Type B pancreatic cell (in vitro differentiated cells): ENCODE results near the gene BCAS3. TPM values are rescaled to one million over a fixed set of nuclear protein-coding genes. Genes with fewer than 3 reads are reported as not detected.

Experiments
- DNase-seq: peaks from one replicate; pipeline ENCODE4 v3.0.0; 2021; ENCODE audit warnings: mixed read lengths; ENCODE audit not compliant: unreplicated experiment; ENCODE audit errors: extremely low spot score
- H3K27ac Mint-ChIP-seq: 2 replicates; pipeline ENCODE4 v1.8.0; 2021; ENCODE audit warnings: mild to moderate bottlenecking, mixed read lengths
- H3K27me3 Mint-ChIP-seq: 2 replicates; pipeline ENCODE4 v1.8.0; 2021; ENCODE audit warnings: mixed read lengths
- H3K36me3 Mint-ChIP-seq: 2 replicates; pipeline ENCODE4 v1.8.0; 2021; ENCODE audit warnings: mixed read lengths
- H3K4me1 Mint-ChIP-seq: one replicate; pipeline ENCODE4 v1.8.0; 2021; ENCODE audit warnings: mixed read lengths; ENCODE audit not compliant: unreplicated experiment
- H3K4me3 Mint-ChIP-seq: 2 replicates; pipeline ENCODE4 v1.8.0; 2021; ENCODE audit warnings: mild to moderate bottlenecking, mixed read lengths
- H3K9me3 Mint-ChIP-seq: 2 replicates; pipeline ENCODE4 v1.8.0; 2021; ENCODE audit warnings: mixed read lengths
- CTCF ChIP-seq: fragments of 200-600 bp; sonication (generic); conservative IDR thresholded peaks from 2 replicates; pipeline ENCODE4 v1.5.0; 2021; ENCODE audit warnings: antibody characterized with exemption, mild to moderate bottlenecking
- long read RNA-seq: library from polyadenylated mRNA; unstranded; transcript quantifications from one replicate; pipeline ENCODE4 v2.0.0, GENCODE V29; 2020
- total RNA-seq: library from RNA; stranded (reverse); gene quantifications from 2 replicates; pipeline ENCODE4 v1.2.1, GENCODE V29; 2021; ENCODE audit warnings: low replicate concordance

The BCAS3 gene
- 19.8 and 23.0 TPM in 2 replicates for total RNA-seq
- long read RNA-seq, partial matches to known transcripts: 7 of 21 reads
- long read RNA-seq, other reads (novel, unspliced or antisense): 13 of 21 reads

GRCh38 chr17:60677308-60678117 is at the start of gene BCAS3:
Gene BCAS3, plus strand, starts transcription at chr17:60677851.
- peaks cover 3% of the 10 kb centered on the region for H3K36me3 Mint-ChIP-seq
- H3K9me3 Mint-ChIP-seq: no peaks in the 10 kb centered on the region
- no peak for TF ChIP-seq CTCF
- H3K27me3 Mint-ChIP-seq: no peaks in the 10 kb centered on the region
- H3K27ac Mint-ChIP-seq: peak within 1 kb of the TSS; percentile 98
- peak; percentile 97 for DNase-seq
- H3K4me1 Mint-ChIP-seq: peaks cover 16% of the 10 kb centered on the region
- peak within 1 kb of the TSS; percentile 99 for H3K4me3 Mint-ChIP-seq

GRCh38 chr17:60628252-60628889 is 49.3 kb upstream of the BCAS3 start:
- Mint-ChIP-seq H3K4me1 (no peaks in the 10 kb centered on the region), H3K4me3 (no peak overlapping the region), H3K27ac (no peak overlapping the region), H3K27me3 (no peaks in the 10 kb centered on the region), H3K9me3 (no peaks in the 10 kb centered on the region), H3K36me3 (peaks cover 12% of the 10 kb centered on the region)
- DNase-seq: no peak
- TF ChIP-seq CTCF: no peak

GRCh38 chr17:60629120-60629519 is 48.5 kb upstream of the BCAS3 start:
- H3K4me3 Mint-ChIP-seq: no peak overlapping the region
- no peaks in the 10 kb centered on the region for H3K9me3 Mint-ChIP-seq
- H3K27me3 Mint-ChIP-seq: no peaks in the 10 kb centered on the region
- no peaks in the 10 kb centered on the region for H3K4me1 Mint-ChIP-seq
- TF ChIP-seq CTCF: no peak
- no peak for DNase-seq
- H3K27ac Mint-ChIP-seq: no peak overlapping the region
- H3K36me3 Mint-ChIP-seq: peaks cover 12% of the 10 kb centered on the region

- Mint-ChIP-seq H3K4me1 (no peaks in the 10 kb centered on the region), H3K36me3 (peaks cover 12% of the 10 kb centered on the region), H3K27me3 (no peaks in the 10 kb centered on the region)
These were observed 47.3 kb upstream of the BCAS3 start for GRCh38 chr17:60630352-60630751.

GRCh38 chr17:60631119-60631518 is 46.5 kb upstream of the BCAS3 start:
- no peaks in the 10 kb centered on the region for H3K27me3 Mint-ChIP-seq
- H3K27ac Mint-ChIP-seq: no peak overlapping the region
- H3K4me1 Mint-ChIP-seq: no peaks in the 10 kb centered on the region
- peaks cover 17% of the 10 kb centered on the region for H3K36me3 Mint-ChIP-seq
- H3K4me3 Mint-ChIP-seq: no peak overlapping the region
- TF ChIP-seq CTCF: no peak
- DNase-seq: no peak
- H3K9me3 Mint-ChIP-seq: no peaks in the 10 kb centered on the region

More at GRCh38 chr17:60630352-60630751, 47.3 kb upstream of the BCAS3 start:
- Mint-ChIP-seq H3K9me3 (no peaks in the 10 kb centered on the region), H3K4me3 (no peak overlapping the region), H3K27ac (no peak overlapping the region)
- DNase-seq: no peak
- TF ChIP-seq CTCF: no peak
